Cardiac fibroblast (primary cell): Measurements from ENCODE around the gene RDH13.
"Not testable (repeated sequence)": the region's sequence is repeated elsewhere in the genome, so short reads cannot be mapped to it uniquely, and the experiment has no call there.

ENCODE experiments used
- DNase-seq, 2 donors: peaks; one replicate each; pipeline versions ENCODE4 v3.0.0 to v3.0.0-alpha.2; 2010; ENCODE audit warnings: low read depth in 2 of 2
- H3K4me3 ChIP-seq, 2 donors: replicated peaks in 1 of 2; 1 replicate in 1 of 2; 2 replicates in 1 of 2; pipeline ENCODE4 v1.5.1; 2011; ENCODE audit warnings: low read depth in 2 of 2, low read length in 2 of 2, mild to moderate bottlenecking in 2 of 2, moderate library complexity in 1 of 2
- CTCF ChIP-seq: IDR thresholded peaks from one replicate; pipeline ENCODE4 v1.5.1; 2011; ENCODE audit warnings: low read depth, mild to moderate bottlenecking, low read length, inconsistent platforms

Gene RDH13

DNA sequence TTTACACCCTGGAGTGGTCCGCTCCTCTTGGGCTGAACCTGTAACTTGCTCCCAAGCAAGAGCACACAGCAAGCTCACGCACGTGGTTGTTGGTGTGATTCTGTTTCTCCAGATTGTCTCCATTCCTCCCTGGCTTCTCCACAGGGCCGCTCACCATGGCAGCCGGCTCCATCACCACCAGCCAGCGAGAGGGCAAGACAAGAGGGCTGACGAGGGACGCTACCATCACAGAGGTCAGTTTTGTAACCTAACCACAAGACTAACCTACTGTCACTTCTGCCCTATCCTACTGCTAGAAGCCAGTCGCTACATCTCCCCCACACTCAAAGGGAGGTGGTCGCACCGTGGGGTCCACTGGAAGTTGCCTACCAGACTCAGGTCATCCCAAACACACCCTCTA is 20.3 kb downstream of the RDH13 start:
- no peak for DNase-seq
- no peak overlapping the region for H3K4me3 ChIP-seq
- no peak for TF ChIP-seq CTCF

GRCh38 chr19:55042344-55042678 is 20.6 kb downstream of the RDH13 start:
- TF ChIP-seq CTCF: no peak
- H3K4me3 ChIP-seq: no peak overlapping the region
- DNase-seq: no peak

DNA sequence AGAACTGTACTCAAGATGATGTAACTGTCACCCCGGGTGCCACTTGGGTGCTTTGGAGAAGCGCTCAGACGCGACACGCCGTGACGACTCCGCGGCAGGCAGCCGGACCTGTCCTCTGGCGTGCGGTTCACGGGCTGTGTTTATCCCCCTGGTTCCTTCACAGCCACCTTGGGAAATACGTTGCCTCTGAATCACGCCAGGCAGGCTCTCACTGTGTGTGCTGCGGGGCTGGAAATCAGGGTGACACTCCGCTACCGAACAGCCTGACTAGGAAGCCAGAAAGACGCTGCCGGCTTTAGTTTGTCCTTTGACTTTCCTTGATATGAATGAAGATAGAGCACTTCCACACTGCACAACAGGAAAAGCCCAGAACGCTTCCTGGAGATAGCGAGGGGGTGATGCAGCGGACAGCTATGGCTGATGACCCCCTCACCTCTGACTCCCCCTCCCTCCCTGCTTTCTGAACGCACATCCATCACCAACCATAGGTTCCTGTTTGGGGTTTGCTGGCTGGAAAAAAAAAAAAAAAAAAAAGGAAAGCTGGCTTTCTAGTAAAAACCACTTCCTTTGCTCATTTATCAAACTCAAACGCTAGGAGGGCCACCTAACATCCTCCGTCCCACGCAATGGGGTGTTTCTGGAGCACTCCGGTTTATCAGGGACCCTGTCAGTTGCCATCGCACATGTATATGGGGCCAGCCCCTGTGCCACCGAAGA is 21.2 kb downstream of the RDH13 start:
- no peak for DNase-seq
- no peak overlapping the region for H3K4me3 ChIP-seq
- TF ChIP-seq CTCF: no peak

GRCh38 chr19:55041244-55041626 is 21.7 kb downstream of the RDH13 start:
- H3K4me3 ChIP-seq: no peak overlapping the region
- TF ChIP-seq CTCF: no peak
- DNase-seq: no peak

DNA sequence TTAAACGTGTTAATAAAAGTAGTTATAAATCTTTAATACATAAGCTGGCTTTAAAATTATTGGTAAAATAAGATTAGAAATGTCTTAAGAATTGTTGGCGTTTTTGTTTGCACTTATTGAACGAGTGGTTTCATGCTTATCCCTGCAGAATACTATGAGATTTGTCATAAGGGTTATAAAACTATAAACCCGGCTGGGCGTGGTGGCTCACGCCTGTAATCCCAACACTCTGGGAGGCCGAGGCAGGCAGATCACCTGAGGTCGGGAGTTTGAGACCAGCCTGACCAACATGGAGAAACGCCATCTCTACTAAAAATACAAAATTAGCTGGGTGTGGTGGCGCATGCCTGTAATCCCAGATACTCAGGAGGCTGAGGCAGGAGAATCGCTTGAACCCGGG is 22.3 kb downstream of the RDH13 start:
- H3K4me3 ChIP-seq, DNase-seq: not testable (repeated sequence)

- not testable (repeated sequence) for H3K4me3 ChIP-seq, DNase-seq
Measured at GRCh38 chr19:55037603-55038002, 25.3 kb downstream of the RDH13 start.

GRCh38 chr19:55036058-55036457 is 26.9 kb downstream of the RDH13 start:
- H3K4me3 ChIP-seq: no peak overlapping the region

More at GRCh38 chr19:55036058-55036457, 26.9 kb downstream of the RDH13 start:
- DNase-seq: no peak
- TF ChIP-seq CTCF: no peak
